GM21529 (cell line): Measurements from ENCODE around the gene CEP290.

Experiments
- ATAC-seq: cut with Tn5 transposase; IDR thresholded peaks from one replicate; pipeline ENCODE4 v1.9.1; 2021; ENCODE audit not compliant: unreplicated experiment

Gene CEP290

GRCh38 chr12:88141774-88142609, at the start of gene CEP290, which contains the start of gene TMTC3:
Gene CEP290, minus strand, starts transcription at chr12:88142088. Its CDS starts 781 bp downstream, at chr12:88141307.
Gene TMTC3, plus strand, starts transcription at chr12:88142307. Its CDS starts 6,009 bp downstream, at chr12:88148316.
- ATAC-seq = peak; percentile 95

- no peak for ATAC-seq
Observed at GRCh38 chr12:88188180-88188579, 46.3 kb upstream of the CEP290 start.

GRCh38 chr12:88187571-88187970, 45.7 kb upstream of the CEP290 start:
- ATAC-seq = no peak

GRCh38 chr12:88185988-88186387, 44.1 kb upstream of the CEP290 start:
- ATAC-seq = peak; percentile 86

GRCh38 chr12:88185279-88185678, 43.4 kb upstream of the CEP290 start:
- ATAC-seq = no peak

- ATAC-seq = no peak
Observed at GRCh38 chr12:88184196-88184595, 42.3 kb upstream of the CEP290 start.

GRCh38 chr12:88182416-88182815, 40.5 kb upstream of the CEP290 start:
- no peak for ATAC-seq

GRCh38 chr12:88181881-88182280, 40.0 kb upstream of the CEP290 start:
- ATAC-seq = no peak

GRCh38 chr12:88179436-88180014, 37.6 kb upstream of the CEP290 start:
- ATAC-seq = no peak

GRCh38 chr12:88175544-88175943, 33.7 kb upstream of the CEP290 start:
- ATAC-seq = no peak

GRCh38 chr12:88172844-88173407, 31.0 kb upstream of the CEP290 start:
- no peak for ATAC-seq

- ATAC-seq = no peak
Observed at GRCh38 chr12:88167384-88167783, 25.5 kb upstream of the CEP290 start.

- ATAC-seq = no peak
Observed at GRCh38 chr12:88166179-88166578, 24.3 kb upstream of the CEP290 start.

- ATAC-seq = no peak
Observed at GRCh38 chr12:88163371-88163770, 21.5 kb upstream of the CEP290 start.

- ATAC-seq = no peak
Observed at GRCh38 chr12:88156075-88156654, 14.3 kb upstream of the CEP290 start.

GRCh38 chr12:88153959-88154358, 12.1 kb upstream of the CEP290 start:
- ATAC-seq = no peak

- no peak for ATAC-seq
Observed at GRCh38 chr12:88150063-88150462, 8.2 kb upstream of the CEP290 start.

GRCh38 chr12:88145567-88146505, 3.9 kb upstream of the CEP290 start:
- no peak for ATAC-seq

GRCh38 chr12:88144546-88145468, 2.9 kb upstream of the CEP290 start:
- no peak for ATAC-seq

- ATAC-seq = no peak
Observed at GRCh38 chr12:88144037-88144436, 2.1 kb upstream of the CEP290 start.
